ENCODE results near the gene ARFIP1.
A peak's percentile ranks its signal among the peaks of the same experiment; 100 is the strongest.
"Not testable (repeated sequence)": the region's sequence is repeated elsewhere in the genome, so short reads cannot be mapped to it uniquely, and the experiment has no call there.

Gene ARFIP1

DNA sequence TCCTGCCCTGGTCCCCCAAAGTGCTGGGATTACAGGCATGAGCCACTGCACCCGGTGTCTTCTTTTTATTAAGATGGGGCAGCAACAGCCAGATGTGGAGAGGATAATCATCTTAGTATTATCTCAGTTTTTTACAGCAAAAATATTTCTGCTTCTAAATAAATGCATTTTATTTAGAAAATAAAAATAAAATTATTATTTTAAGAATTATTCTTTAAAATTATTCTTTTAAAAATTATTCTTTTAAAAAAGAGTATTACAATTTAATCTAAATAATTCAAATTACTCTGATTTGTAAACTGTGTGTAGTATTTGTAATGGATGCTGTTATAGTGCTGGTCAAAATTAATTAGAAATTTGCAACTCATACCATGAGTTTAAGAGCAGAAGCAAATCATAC, 67.6 kb downstream of the ARFIP1 start:
- DNase-seq (ENCODE audit: low spot score), result no peak

DNA sequence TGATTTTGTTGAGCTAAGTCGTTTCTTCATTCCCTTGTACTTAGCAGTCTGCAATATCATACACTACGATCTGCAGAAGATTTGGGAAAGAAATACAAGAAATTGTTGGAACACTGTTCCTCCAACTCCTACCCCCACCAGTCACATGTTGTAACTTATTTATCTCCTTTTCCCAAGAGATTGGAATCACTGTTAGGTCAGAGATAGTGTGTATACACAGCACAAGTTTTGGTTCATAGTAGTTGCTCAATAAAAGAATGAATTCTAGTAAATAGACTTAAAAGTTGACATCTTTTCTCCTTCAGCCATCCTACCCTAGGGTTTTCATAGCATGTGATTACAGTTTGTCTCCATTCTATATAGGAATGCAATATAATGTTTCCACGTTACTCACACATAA, 68.8 kb downstream of the ARFIP1 start:
- no peak for DNase-seq (ENCODE audit: low spot score)

DNA sequence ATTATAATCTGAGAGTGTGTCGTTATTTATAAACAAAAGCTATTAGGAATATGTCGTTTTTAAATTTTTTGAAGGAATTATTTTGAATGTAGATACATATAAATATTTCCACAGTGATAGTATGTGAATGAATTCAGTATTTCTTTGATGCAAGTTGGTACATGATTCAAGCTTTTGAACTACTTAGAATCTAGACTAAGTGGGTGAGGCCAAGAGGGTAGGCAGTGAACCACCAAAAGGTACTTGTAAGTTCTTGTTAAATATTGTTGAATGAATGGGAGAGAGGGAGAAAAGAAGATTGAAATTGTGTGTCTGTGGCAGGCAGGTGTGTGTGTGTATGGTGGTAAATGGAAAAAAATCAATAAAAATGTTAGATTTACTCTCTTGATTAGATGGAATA, 69.6 kb downstream of the ARFIP1 start:
- no peak for DNase-seq (ENCODE audit: low spot score)

DNA sequence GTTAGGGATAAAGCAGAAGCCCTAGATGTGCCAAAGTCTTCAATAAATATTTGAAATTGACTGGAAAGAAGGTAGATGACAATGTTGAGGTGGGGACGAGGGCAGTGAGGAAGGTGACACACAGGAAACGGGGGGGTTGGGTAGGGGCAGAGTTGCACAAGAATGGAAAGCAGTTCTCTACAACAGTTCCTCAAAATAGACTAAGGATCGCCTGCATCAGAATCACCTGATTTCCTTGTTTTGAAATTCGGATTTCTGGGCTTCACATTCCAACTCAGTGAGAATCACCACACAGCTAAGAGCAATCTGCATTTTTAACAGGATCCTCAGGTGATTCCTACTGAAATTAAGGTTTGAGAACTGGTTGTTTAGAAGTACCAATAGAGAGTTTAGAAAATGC, 70.6 kb downstream of the ARFIP1 start:
- DNase-seq (ENCODE audit: low spot score), result peak; percentile 12

DNA sequence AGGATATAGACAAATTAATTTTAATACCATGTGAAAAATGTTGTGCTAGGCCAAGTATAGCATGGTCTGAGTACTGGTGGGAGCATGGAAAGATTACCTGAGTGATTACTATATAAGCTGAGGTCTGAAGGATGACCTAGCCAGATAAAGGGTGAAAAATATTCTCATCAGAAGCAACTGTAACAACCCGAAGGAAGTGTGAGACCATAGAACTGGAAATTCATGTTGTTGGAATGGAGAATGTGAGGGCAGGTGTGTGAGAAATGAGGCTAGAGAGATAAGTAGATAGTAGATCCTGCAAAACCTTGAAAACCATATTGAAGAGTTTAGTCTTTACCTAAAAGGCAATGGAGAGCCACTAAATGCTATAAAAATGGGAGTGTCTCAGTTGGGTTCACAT, 71.5 kb downstream of the ARFIP1 start:
- DNase-seq (ENCODE audit: low spot score), result no peak

DNA sequence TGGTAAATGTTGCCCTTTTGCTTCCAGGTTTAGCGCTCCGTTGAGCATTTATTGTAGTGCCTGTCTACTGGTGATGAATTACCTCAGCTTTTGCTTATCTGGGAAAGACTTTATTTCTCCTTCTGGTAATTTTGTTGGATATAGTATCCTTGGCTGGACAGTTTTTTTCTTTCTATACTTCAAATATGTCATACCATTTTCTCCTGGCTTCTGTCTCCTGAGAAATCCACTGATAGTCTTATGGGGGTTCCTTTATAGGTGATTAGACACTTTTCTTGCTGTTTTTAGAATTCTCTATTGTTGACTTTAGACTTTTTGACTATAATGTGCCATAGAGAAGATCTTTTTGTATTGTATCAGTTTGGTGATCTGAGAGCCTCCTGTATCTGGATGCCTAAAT, 73.5 kb downstream of the ARFIP1 start:
- no peak for DNase-seq (ENCODE audit: low spot score)

DNA sequence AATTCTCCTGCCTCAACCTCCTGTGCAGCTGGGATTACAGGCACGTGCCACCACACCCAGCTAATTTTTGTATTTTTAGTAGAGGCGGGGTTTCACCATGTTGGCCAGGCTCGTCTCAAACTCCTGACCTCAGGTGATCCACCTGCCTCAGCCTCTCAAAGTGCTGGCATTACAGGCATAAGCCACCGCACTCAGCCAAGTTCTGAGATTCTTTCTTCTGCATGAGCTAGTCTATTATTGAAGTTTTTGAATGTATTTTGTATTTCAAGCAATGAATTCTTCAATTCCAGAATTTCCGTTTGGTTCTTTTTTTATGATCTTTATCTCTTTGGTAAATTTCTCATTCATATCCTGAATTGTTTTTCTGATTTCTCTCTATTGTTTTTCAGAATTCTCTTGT, 74.3 kb downstream of the ARFIP1 start:
- DNase-seq (ENCODE audit: low spot score), result not testable (repeated sequence)

DNA sequence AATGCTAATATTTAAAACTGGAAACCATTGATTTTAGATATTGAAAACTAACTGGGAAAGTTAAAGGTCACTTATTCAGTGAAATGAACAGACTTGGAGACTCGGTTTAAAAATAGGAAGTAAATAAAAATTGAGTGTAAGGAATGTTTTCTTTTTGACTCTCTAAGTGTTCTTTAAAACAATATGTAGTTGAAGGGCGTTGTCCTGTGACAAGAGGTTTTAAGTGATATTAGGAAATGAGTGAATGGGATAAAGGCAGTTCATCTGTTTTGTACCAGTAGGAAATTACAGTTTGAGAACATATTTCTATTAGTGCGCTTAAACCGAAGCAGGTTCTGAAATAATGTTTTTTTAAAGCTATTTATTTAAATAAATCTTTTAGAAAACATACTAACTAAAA, 77.2 kb downstream of the ARFIP1 start:
- no peak for DNase-seq (ENCODE audit: low spot score)

DNA sequence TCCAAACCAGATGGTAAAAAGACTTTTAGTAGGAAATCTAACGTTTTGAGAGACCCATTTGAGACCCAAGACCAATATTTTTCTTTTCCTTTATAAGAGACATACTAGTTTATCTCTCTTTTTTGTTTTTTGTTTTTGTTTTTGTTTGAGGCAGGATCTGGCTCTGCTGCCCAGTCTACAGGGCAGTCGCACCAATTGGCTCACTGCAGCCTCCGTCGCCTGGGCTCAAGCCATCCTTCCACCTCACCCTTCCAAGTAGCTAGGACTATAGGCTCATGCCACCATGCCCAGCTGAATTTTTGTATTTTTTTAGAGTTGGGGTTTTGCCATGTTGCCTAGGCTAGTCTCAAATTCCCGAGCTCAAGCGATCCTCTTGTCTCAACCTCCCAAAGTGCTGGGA, 79.2 kb downstream of the ARFIP1 start:
- no peak for DNase-seq (ENCODE audit: low spot score)

DNA sequence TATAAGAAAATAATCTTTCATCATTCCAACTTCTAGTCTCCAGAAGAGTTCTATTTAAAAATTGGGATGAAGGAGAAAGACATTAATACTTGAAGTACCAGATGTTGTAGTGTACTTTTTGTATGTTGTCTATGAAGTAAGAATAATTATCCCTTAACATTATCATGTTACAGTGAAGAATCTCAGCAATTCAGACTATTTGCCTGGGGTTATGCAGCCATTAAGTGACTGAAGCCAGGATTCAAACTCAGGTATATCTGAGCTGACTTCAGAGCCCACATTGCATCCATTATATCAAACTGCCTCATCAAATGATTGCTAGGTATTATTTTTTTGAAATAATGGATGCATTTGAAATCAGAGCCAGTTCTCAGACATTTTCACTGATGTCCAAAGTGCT, 80.3 kb downstream of the ARFIP1 start:
- DNase-seq (ENCODE audit: low spot score), result no peak

DNA sequence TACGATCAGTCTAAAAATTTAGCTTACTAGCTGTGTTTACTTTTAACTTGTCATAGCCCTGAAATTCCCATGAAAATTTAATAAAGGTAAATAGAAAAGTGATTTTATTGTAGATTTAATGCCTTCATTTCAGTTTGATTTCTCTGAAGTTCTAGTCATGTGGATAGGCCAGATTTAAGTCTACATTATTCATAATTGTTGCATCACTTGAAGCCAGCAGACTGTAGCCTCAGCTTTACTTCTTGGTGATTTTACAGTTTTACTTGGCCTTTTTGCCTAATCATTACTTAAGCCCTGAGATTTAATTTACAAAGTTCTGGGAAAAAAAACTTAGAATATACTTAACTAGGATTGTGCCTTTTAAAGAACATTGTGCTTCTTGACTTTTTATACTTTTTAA, 82.9 kb downstream of the ARFIP1 start:
- DNase-seq (ENCODE audit: low spot score), result no peak

DNA sequence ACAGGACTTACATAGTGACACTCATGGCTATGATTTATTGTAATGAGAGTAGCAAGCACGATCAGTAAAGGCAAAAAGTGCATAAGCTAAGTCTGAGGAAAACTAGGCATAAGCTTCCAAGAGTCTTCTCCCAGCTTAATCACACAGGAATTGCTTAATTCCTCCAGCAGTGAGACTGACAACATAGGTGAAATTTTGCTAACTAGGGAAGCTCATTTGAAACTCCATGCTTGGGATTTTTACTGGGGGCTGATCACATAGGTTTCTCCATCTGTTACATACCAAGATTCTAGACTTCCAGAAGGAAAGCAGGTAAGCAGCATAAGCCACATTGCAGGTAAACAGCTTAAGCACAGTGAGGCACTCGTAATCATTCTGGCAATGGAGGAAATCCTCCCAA, 84.6 kb downstream of the ARFIP1 start:
- DNase-seq (ENCODE audit: low spot score), result no peak

DNA sequence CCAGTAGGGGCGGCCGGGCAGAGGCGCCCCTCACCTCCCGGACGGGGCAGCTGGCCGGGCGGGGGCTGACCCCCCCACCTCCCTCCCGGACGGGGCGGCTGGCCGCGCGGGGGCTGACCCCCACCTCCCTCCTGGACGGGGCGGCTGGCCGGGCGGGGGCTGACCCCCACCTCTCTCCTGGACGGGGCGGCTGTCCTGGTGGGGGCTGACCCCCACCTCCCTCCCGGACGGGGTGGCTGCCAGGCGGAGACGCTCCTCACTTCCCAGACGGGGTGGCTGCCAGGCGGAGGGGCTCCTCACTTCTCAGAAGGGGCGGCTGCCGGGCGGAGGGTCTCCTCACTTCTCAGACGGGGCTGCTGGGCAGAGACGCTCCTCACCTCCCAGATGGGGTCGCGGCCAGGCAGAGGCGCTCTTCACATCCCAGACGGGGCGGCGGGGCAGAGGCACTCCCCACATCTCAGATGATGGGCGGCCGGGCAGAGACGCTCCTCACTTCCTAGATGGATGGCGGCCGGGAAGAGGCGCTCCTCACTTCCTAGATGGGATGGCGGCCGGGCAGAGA, 86.8 kb downstream of the ARFIP1 start:
- not testable (repeated sequence) for DNase-seq (ENCODE audit: low spot score)

DNA sequence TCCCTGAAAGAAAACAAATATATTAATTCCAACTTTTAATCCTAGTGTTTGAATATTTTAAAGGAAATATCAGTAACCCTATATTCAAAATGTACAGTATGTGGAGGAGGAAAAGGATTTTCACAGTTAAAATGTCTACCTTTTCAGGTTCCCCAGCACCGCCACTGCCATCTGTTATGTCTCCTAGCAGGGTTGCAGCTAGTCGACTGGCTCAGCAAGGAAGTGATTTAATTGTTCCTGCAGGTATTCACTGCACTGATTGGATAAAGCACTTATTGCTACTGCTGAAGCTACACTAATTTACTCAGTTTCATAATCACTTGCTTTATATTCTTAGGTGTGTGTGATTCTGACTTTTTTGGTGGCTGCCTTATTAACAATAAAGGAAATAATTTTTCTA, 90.9 kb downstream of the ARFIP1 start:
- DNase-seq (ENCODE audit: low spot score), result no peak

DNA sequence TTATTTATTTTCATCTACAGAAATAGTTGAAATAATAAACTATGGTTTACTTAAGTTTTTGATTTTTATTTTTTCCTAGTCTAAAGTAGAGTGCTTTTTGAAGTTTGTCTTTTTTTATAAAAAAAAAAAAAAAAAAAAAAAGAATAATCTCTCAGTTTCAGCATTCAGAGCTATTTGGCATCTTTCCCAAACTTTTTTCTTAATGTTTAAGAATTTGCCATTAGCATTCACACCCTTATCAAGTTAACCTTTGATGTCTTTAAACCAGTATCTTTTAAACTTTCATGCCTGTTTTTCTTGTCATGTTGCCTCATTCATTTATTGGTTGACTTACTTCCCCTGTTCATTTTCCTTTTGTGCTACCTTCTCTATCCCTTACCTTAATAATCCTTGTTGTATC, 95.5 kb downstream of the ARFIP1 start:
- DNase-seq (ENCODE audit: low spot score), result no peak

DNA sequence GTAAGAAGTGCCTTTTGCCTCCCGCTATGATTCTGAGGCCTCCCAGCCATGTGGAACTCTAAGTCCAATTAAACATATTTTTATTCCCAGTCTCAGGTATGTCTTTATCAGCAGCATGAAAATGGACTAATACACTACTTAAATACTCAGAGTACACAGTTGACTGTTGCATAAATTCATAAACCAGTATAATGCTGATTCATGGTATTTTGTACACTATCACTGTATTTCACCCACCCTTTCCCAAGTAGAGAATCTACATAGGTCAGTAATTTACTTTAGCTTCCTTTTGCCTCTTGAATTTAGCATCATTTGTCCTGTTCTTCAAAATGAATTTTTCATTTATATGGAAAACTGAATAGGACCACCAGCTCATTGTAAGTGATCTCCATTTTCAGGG, 98.1 kb downstream of the ARFIP1 start:
- DNase-seq (ENCODE audit: low spot score), result no peak

DNA sequence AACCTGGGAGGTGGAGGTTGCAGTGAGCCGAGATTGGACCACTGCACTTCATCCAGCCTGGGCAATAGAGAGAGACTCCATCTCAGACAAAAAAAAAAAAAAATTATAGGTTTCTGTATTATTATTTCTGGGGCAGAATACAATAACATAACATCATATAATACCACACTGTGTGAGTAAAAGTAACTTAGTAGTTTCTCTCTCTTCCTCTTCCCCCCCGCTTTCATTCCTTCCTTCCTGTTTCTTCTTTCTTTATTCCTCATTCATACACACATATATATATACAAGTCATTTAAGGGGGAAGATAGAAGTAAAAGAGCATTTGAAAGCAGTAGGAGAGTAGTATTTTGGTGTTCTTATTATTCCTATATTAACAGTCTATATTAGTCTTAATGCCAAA, 100.5 kb downstream of the ARFIP1 start:
- DNase-seq (ENCODE audit: low spot score), result no peak

DNA sequence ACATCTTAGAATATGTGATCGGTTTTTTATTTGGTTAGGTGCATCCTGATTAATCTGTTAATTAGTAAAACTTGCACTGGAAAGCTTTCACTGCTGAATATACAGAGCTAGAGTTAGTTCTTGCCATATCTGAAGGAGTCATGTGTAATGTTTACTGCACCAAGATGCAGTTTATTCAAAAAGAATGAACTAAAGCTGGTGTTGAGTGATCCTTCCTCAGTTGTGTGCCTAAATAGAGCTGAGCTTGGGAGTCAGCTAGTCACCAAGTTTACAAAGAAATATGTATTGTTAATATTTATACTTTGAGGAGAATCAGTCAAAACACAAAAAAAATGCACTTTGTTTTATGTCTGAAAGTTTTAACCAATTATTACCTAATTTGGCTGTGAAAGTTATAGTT, 102.2 kb downstream of the ARFIP1 start:
- DNase-seq (ENCODE audit: low spot score), result no peak

DNA sequence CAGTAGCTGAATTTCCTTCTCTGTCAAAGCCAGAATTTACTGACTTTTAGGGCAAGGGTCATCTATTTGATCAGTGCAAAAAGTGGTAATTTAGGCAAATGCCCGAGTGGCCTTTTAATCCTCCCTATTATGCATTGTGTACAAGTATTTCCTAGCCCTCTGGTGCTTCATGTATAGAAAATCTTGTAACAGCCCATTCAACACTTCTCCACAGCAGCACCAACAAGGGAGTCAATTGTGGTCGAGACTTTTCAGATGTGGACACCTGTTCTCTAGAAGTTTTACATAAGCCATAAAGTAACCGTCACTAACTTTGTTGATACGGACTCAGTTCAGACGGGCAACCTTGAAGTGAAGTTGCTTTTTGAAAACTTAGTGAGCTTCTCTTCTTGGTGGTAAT, 105.4 kb downstream of the ARFIP1 start:
- no peak for DNase-seq (ENCODE audit: low spot score)

DNA sequence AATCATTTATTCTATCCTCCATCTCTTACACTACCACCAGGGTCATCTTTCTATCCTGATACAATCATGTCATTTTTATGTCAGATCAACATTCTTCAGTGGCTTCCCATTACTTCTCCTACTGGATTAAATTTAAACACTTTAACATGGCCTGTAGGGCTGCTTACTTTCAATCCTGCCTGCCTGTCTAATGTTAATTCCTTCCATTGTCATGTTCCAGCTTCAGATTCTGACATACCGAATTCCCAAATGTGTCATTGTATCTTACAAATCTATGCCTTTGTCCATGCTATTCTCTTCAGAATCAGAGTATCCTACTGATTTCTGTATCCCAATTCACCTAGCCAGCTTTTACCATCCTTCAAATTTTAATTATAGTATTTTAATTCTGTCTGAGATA, 106.4 kb downstream of the ARFIP1 start:
- DNase-seq (ENCODE audit: low spot score), result no peak

DNA sequence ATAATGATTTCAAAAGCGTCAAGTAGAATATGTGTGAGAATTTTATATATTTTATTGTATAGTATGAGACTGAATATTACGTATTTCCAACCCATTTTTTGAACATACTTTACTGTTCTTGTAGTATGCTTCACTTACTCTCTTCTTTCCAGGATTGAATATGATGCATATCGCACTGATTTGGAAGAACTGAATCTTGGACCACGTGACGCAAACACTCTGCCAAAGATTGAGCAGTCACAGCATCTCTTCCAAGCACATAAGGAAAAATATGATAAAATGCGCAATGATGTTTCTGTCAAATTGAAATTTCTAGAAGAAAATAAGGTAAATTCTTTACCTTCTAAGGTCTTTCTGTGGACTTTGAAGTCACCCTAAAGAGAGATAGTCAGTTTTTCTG, 108.2 kb downstream of the ARFIP1 start:
- DNase-seq (ENCODE audit: low spot score), result no peak

DNA sequence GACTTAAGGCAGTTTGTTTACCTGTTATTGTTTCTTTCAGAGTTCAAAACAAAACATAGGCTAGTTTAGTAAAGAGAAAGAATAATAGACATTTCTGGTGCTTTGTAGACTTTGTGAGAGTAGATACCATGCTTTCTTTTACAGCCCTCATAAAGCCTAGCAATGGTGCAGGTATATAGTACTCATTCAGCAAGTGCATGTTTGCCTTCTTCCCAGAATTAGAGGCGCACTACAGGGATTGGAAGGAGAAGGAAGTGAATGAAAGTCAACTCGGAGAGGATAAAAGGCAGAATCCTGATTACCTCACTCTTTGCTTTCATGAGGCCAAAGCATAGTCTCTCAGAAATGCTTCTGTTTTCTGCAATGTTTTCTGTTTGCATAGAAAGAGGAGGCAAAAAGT, 113.2 kb downstream of the ARFIP1 start:
- no peak for DNase-seq (ENCODE audit: low spot score)

DNA sequence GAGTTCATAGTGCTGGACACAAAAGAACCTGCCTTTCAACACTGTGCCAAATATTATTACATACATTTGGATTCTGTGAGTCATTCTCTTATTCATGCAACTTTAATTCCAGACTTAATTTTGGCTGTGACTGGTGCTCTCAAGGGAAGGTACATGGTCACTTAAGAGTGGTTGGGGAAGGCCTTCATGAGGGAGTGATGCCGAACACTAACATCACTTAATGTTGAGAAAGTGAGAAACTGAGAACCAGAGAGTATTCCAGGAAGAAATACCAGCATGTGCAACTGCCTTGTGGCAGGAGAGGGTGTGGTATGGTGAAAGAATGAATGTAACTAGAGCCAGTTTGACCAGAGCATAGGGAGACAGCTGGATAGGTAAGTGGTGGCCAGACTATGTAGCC, 114.9 kb downstream of the ARFIP1 start:
- DNase-seq (ENCODE audit: low spot score), result peak; percentile 36

DNA sequence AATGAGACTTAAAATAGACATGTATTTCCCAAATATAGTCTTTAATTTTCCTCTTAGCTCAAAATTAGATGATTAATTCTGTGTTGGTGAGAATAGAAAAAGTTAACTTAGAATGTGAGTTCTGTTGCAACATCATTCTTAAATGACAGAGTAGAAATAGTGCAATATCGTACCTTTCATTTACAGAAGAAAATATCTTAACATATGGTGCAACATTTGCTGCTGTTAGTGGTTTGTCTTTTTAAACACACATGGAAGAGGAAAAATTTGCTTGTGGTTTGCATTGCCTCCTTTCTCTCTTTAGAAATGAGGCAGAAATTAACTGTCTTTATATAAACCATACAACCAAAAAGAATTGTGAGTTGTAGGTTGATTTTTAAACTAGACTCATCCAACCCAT, 117.1 kb downstream of the ARFIP1 start:
- peak; percentile 6 for DNase-seq (ENCODE audit: low spot score)

DNA sequence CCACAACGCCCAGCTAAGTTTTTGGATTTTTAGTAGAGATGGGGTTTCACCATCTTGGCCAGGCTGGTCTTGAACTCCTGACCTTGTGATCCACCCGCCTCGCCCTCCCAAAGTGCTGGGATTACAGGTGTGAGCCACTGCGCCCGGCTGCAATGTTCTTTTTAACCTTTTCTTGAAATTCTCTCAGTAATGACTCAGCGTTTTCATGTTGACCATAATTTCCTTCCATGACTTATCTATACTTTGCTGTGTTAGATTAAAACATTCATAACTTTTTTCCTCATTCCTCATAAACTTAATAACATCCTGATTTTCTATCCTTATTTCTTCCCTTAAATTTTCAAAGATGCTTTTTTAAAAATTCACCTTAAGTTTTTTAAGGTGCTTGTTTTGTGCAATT, 118.4 kb downstream of the ARFIP1 start:
- not testable (repeated sequence) for DNase-seq (ENCODE audit: low spot score)
